Measurements from ENCODE around the gene CYBRD1.

DNA sequence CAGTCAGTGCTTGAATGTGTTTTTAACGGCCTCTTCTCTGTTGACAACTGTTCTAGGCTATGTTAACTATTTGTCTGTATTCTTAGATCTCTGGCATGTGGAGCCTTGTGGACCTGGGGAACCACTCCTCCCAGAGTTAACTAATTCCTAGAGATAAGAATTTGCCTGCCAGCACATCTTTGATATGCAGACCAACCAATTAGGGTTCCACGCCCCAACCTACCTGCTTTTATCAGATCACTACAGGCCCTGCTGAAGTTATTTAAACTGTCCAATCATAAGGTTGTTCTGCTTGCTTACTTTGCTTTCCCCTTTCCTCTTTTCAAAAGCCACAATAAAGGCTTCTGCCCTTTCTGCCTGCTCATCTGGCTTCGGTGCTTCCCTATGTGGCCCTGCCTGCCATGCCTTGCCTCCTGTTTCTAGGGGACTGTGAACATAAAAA is 8.5 kb upstream of the CYBRD1 start:
- TF ChIP-seq, protein P1, sequence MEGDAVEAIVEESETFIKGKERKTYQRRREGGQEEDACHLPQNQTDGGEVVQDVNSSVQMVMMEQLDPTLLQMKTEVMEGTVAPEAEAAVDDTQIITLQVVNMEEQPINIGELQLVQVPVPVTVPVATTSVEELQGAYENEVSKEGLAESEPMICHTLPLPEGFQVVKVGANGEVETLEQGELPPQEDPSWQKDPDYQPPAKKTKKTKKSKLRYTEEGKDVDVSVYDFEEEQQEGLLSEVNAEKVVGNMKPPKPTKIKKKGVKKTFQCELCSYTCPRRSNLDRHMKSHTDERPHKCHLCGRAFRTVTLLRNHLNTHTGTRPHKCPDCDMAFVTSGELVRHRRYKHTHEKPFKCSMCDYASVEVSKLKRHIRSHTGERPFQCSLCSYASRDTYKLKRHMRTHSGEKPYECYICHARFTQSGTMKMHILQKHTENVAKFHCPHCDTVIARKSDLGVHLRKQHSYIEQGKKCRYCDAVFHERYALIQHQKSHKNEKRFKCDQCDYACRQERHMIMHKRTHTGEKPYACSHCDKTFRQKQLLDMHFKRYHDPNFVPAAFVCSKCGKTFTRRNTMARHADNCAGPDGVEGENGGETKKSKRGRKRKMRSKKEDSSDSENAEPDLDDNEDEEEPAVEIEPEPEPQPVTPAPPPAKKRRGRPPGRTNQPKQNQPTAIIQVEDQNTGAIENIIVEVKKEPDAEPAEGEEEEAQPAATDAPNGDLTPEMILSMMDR (IDR thresholded peaks at IDR 0.05), result no peak
- TF ChIP-seq POLR2AphosphoS5 (IDR thresholded peaks at IDR 0.05) (no peak), EP300 (IDR thresholded peaks at IDR 0.05) (no peak)
